K562 (cell line): ENCODE results near the gene ST6GALNAC3. TPM values are rescaled to one million over a fixed set of nuclear protein-coding genes. Genes with fewer than 3 reads are reported as not detected.

Experiments used
- ATAC-seq: fragments of 200-7000 bp; cut with Tn5 transposase; 3 replicates; pipeline ENCODE4 v1.9.1; 2020; ENCODE audit warnings: moderate library complexity
- BruUV-seq: library from RNA; stranded (reverse); fragments of 400-500 nt; replicated peaks from 2 replicates; lab custom pipeline; 2021; lab: Mats Ljungman, UMichigan
- CTCF ChIA-PET: fragments of 300-600 bp; formaldehyde crosslinking; extraction: SDS; loops from one replicate; lab custom pipeline; 2021; ENCODE audit warnings: low intra/inter-chr PET ratio; lab: Yijun Ruan, JAX
- POLR2A ChIA-PET: fragments of 300-600, 350-650 bp; sonication (Branson Sonifier 250); formaldehyde crosslinking; extraction: SDS; loops from one replicate; lab custom pipeline; 2021; ENCODE audit warnings: antibody characterized with exemption, inconsistent platforms; lab: Yijun Ruan, JAX
- DNase-seq, 4 experiments: peaks; one replicate each; pipeline versions ENCODE4 v3.0.0 to v3.0.0-alpha.2; 2011 to 2018; ENCODE audit warnings: low spot score in 3 of 4, mixed read lengths in 3 of 4; ENCODE audit errors: extremely low read depth in 1 of 4
- FAIRE-seq: peaks from 2 replicates; lab custom pipeline; 2011; peaks lifted over from hg19 to GRCh38; lab: Jason Lieb, UNC
- H2AFZ ChIP-seq: 2 replicates; pipeline ENCODE4 v1.6.0; 2011; ENCODE audit warnings: low read depth, low read length, control low read depth, inconsistent platforms
- H3K27ac ChIP-seq: fragments of 200-600 bp; 3 replicates; pipeline ENCODE4 v1.8.0; 2011; ENCODE audit warnings: low read depth, mild to moderate bottlenecking, control low read depth, inconsistent platforms, low read length, moderate library complexity, mixed read lengths; ENCODE audit errors: extremely low read depth
- H3K27me3 ChIP-seq, 2 experiments: fragments of 300-600 bp in 1 of 2; 2 replicates in 1 of 2; 3 replicates in 1 of 2; pipeline versions ENCODE4 v1.6.0 to v1.8.0; 2011; ENCODE audit warnings: inconsistent platforms in 2 of 2, low read length in 2 of 2, mild to moderate bottlenecking in 1 of 2, mixed read lengths in 1 of 2, moderate library complexity in 1 of 2; ENCODE audit not compliant: control insufficient read depth in 2 of 2, insufficient read depth in 2 of 2
- H3K36me3 ChIP-seq: fragments of 300-600 bp; 3 replicates; pipeline ENCODE4 v1.8.0; 2011; ENCODE audit warnings: mild to moderate bottlenecking, low read length, inconsistent platforms; ENCODE audit not compliant: control insufficient read depth, insufficient read depth
- H3K4me1 ChIP-seq, 2 experiments: fragments of 200-600 bp in 1 of 2; replicated peaks in 1 of 2; 2 replicates in 1 of 2; 3 replicates in 1 of 2; pipeline versions ENCODE4 v1.5.1 to v1.8.0; 2011; ENCODE audit warnings: inconsistent platforms in 2 of 2, low read length in 2 of 2, mild to moderate bottlenecking in 1 of 2, mixed read lengths in 1 of 2, moderate library complexity in 1 of 2; ENCODE audit not compliant: control insufficient read depth in 2 of 2, insufficient read depth in 2 of 2
- H3K4me2 ChIP-seq: 2 replicates; pipeline ENCODE4 v1.6.1; 2011; ENCODE audit warnings: low read length, control low read depth, inconsistent platforms, mixed read lengths; ENCODE audit not compliant: insufficient read depth
- H3K4me3 ChIP-seq: fragments of 200-600 bp; sonication (generic), shearing (Covaris generic); 2 replicates; pipeline ENCODE4 v1.5.1; 2016; ENCODE audit warnings: control low read depth, inconsistent platforms
- H3K79me2 ChIP-seq: fragments of 200-600 bp; 3 replicates; pipeline ENCODE4 v1.8.0; 2011; ENCODE audit warnings: low read length, inconsistent platforms; ENCODE audit not compliant: control insufficient read depth, insufficient read depth
- H3K9ac ChIP-seq, 2 experiments: 2 replicates each; pipeline versions ENCODE4 v1.6.0 to v1.6.1; 2011; ENCODE audit warnings: low read depth in 2 of 2, low read length in 2 of 2, control low read depth in 1 of 2, inconsistent platforms in 1 of 2, mild to moderate bottlenecking in 1 of 2, mixed read lengths in 1 of 2; ENCODE audit not compliant: insufficient read depth in 1 of 2
- H3K9me1 ChIP-seq: one replicate; pipeline ENCODE4 v1.6.0; 2011; ENCODE audit warnings: inconsistent platforms, mild to moderate bottlenecking, low read length, moderate library complexity; ENCODE audit not compliant: control insufficient read depth, insufficient read depth
- H3K9me3 ChIP-seq: replicated peaks from 2 replicates; pipeline ENCODE4 v1.5.1; 2011; ENCODE audit warnings: low read depth, low read length, inconsistent platforms; ENCODE audit not compliant: control insufficient read depth, insufficient read depth
- H4K20me1 ChIP-seq: replicated peaks from 2 replicates; pipeline ENCODE4 v1.6.1; 2011; ENCODE audit warnings: low read length, inconsistent platforms, mixed read lengths; ENCODE audit not compliant: control insufficient read depth, insufficient read depth
- CBFA2T2 ChIP-seq: fragments of 450-650 bp; conservative IDR thresholded peaks from 2 replicates; pipeline ENCODE4 v1.6.1; 2017; ENCODE audit warnings: mild to moderate bottlenecking
- FOXM1 ChIP-seq, 2 experiments: fragments of 450-650 bp in 1 of 2; sonication (generic) in 1 of 2; formaldehyde crosslinking in 1 of 2; IDR thresholded peaks; 2 replicates each; pipeline versions ENCODE4 v1.6.1 to v1.9.0; 2017 to 2022; ENCODE audit warnings: low read depth in 2 of 2, mild to moderate bottlenecking in 2 of 2, missing genetic modification reagents in 1 of 2, moderate library complexity in 1 of 2
- KAT2B ChIP-seq: IDR thresholded peaks from one replicate; pipeline ENCODE4 v1.6.1; 2012; ENCODE audit warnings: low read depth, mild to moderate bottlenecking, control low read depth, inconsistent platforms, low read length, moderate library complexity
- TCFL5 ChIP-seq: fragments of 250-450 bp; sonication (Bioruptor Pico); conservative IDR thresholded peaks from 2 replicates; pipeline ENCODE4 v1.6.1; 2021; ENCODE audit warnings: mild to moderate bottlenecking, moderate library complexity, matching md5 sums
- ZNF174 ChIP-seq: fragments of 250-450 bp; sonication (Bioruptor Pico); IDR thresholded peaks from 2 replicates; pipeline ENCODE4 v1.4.0; 2020; ENCODE audit warnings: mild to moderate bottlenecking
- ZNF589 ChIP-seq: fragments of 200-800 bp; sonication (Bioruptor generic); IDR thresholded peaks from 2 replicates; pipeline ENCODE4 v1.6.1; 2016; ENCODE audit warnings: low read depth, missing genetic modification characterization, missing compliant biosample characterization
- ZNF668 ChIP-seq: fragments of 250-450 bp; sonication (Bioruptor Pico); IDR thresholded peaks from 2 replicates; pipeline ENCODE4 v1.8.0; 2022; ENCODE audit warnings: mild to moderate bottlenecking, inconsistent platforms
- ZNF75A ChIP-seq: fragments of 450-650 bp; formaldehyde crosslinking; IDR thresholded peaks from 2 replicates; pipeline ENCODE4 v1.4.0; 2020; ENCODE audit warnings: mild to moderate bottlenecking
- WGBS: fragments of 100-300 bp; shearing (Covaris generic); methylation state at CpG from one replicate; pipeline ENCODE4 v1.1.6; 2016; ENCODE audit warnings: low coverage, mixed read lengths; ENCODE audit not compliant: insufficient coverage; ENCODE audit errors: missing lambda C conversion rate; 5-methylcytosine and 5-hydroxymethylcytosine counted together
- in situ Hi-C: fragments of 300-500 bp; cut with MboI; formaldehyde crosslinking; loops from 4 replicates; pipeline ENCODE4 v1.15.0; 2018; ENCODE audit warnings: inconsistent platforms, mixed read lengths
- intact Hi-C: fragments of 100-400 bp; cut with micrococcal nuclease; formaldehyde crosslinking; loops from 2 replicates; pipeline ENCODE4 v1.14.2; 2022
- polyA plus RNA-seq, 8 experiments: library from polyadenylated mRNA; depleted of rRNA in 4 of 8; stranded (reverse) in 5 of 8; unstranded in 3 of 8; fragments of >200 nt; fragmentation: Nextera tagmentation in 2 of 8; fragmentation: Illumina TruSeq in 1 of 8; extraction: Ambion mirVana in 2 of 8; extraction: Trizol in 1 of 8; gene quantifications; 2 replicates each; pipeline versions ENCODE4 v1.2.1 to v1.2.3, GENCODE V29; 2011 to 2014; ENCODE audit warnings: inconsistent platforms in 1 of 8, missing spikeins in 1 of 8
- total RNA-seq, 7 experiments: library from RNA; depleted of rRNA in 6 of 7; stranded (reverse); fragments of >200 nt in 6 of 7; fragmentation: Illumina TruSeq in 2 of 7; extraction: Trizol in 2 of 7; gene quantifications; 2 replicates each; pipeline versions ENCODE4 v1.2.1 to v1.2.3, GENCODE V29; 2011 to 2021; ENCODE audit warnings: low replicate concordance in 1 of 7
- TF ChIP-seq, protein P1 (sequence below): sonication (generic); formaldehyde crosslinking; IDR thresholded peaks from 2 replicates; pipeline ENCODE4 v1.8.1; 2023; ENCODE audit warnings: mild to moderate bottlenecking, missing genetic modification reagents
- TF ChIP-seq, protein P2 (sequence below): sonication (generic); formaldehyde crosslinking; IDR thresholded peaks from 2 replicates; pipeline ENCODE4 v1.8.1; 2022; ENCODE audit warnings: missing genetic modification reagents

Gene ST6GALNAC3
- total and polyA plus RNA-seq, 9 of the 15 experiments (the other 6 are each of a cell fraction or from before 2014, with no cell fraction given), result 0.04 to 0.29 (median 0.18) TPM; not detected in 6

- no peak for TF ChIP-seq ZNF174 (CRISPR knock-in tag)
- no peak for TF ChIP-seq ZNF75A (CRISPR knock-in tag)
- no peak for TF ChIP-seq ZNF668 (CRISPR knock-in tag)
Observed at GRCh38 chr1:76542359-76542758, 467.8 kb downstream of the ST6GALNAC3 start (continued).

GRCh38 chr1:76543495-76543894, 468.9 kb downstream of the ST6GALNAC3 start:
- H3K9me3 ChIP-seq, result no peaks in the 10 kb centered on the region
- H2AFZ ChIP-seq, result no peak overlapping the region
- H3K9ac ChIP-seq, result no peak overlapping the region
- ATAC-seq (no peak), FAIRE-seq (no peak), DNase-seq (no peak)
- in situ Hi-C loops (no loop called here), intact Hi-C loops (no loop called here)
- WGBS, result 0% methylated on average over 3 of the region's 3 CpGs
- no peaks in the 10 kb centered on the region for H3K36me3 ChIP-seq
- ChIA-PET CTCF (no interaction called here), POLR2A (no interaction called here)
- no TSS peak for BruUV-seq
- H3K4me2 ChIP-seq, result no peak overlapping the region
- H3K27me3 ChIP-seq, result no peaks in the 10 kb centered on the region
- no peak for TF ChIP-seq ZNF589
- H4K20me1 ChIP-seq, result no peaks in the 10 kb centered on the region
- no peak overlapping the region for H3K4me3 ChIP-seq
- H3K79me2 ChIP-seq, result no peaks in the 10 kb centered on the region
- H3K27ac ChIP-seq, result no peak overlapping the region
- H3K9me1 ChIP-seq, result no peaks in the 10 kb centered on the region
- no peaks in the 10 kb centered on the region for H3K4me1 ChIP-seq

DNA sequence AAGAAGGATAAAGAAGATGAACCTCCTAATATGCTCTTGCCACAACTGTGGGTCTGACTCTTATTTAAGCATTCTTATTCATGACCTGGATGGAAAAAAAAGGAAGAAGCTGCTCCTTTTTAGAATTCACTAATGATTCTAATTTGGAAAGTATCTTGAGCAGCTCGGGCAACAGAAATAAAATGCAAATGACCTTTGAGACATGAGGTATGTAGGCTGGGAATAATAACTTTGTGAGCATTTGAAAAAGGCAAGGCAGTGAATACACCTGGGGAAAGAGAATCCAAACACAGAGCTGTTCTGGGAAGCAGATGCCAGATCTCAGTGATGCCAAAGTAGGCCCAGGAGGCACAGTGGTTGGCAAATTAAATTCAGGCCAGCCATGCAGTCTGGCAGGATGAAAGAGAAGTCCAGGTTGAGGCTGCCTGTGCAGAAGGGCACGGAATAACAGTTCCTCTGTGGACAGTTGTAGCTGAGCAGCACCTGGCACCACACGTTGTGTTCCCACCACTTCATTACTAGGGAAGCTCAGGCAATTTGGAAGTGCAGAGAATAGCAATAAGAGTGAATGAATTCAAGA, 471.9 kb downstream of the ST6GALNAC3 start:
- no TSS peak for BruUV-seq
- POLR2A ChIA-PET, result no interaction called here
- Histone ChIP-seq H3K9ac (no peak overlapping the region), H3K36me3 (no peaks in the 10 kb centered on the region), H3K4me3 (no peak overlapping the region), H3K9me3 (no peaks in the 10 kb centered on the region), H3K27me3 (no peaks in the 10 kb centered on the region), H4K20me1 (no peaks in the 10 kb centered on the region), H2AFZ (no peak overlapping the region), H3K27ac (no peak overlapping the region), H3K79me2 (no peaks in the 10 kb centered on the region), H3K4me1 (no peaks in the 10 kb centered on the region), H3K9me1 (no peaks in the 10 kb centered on the region), H3K4me2 (no peak overlapping the region)
- CTCF ChIA-PET, result no interaction called here
- intact Hi-C loops (no loop called here), in situ Hi-C loops (no loop called here)
- FAIRE-seq, result no peak
- no peak for DNase-seq
- no peak for ATAC-seq
- 0% methylated on average over 3 of the region's 3 CpGs for WGBS
- TF ChIP-seq, protein P1, sequence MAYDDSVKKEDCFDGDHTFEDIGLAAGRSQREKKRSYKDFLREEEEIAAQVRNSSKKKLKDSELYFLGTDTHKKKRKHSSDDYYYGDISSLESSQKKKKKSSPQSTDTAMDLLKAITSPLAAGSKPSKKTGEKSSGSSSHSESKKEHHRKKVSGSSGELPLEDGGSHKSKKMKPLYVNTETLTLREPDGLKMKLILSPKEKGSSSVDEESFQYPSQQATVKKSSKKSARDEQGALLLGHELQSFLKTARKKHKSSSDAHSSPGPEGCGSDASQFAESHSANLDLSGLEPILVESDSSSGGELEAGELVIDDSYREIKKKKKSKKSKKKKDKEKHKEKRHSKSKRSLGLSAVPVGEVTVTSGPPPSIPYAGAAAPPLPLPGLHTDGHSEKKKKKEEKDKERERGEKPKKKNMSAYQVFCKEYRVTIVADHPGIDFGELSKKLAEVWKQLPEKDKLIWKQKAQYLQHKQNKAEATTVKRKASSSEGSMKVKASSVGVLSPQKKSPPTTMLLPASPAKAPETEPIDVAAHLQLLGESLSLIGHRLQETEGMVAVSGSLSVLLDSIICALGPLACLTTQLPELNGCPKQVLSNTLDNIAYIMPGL, result no peak
- TF ChIP-seq FOXM1 (IDR thresholded peaks at IDR 0.05; ENCODE audit: low read depth), result no peak
- no peak for TF ChIP-seq FOXM1 (CRISPR knock-in tag; IDR thresholded peaks at IDR 0.05; ENCODE audit: low read depth)
- no peak for TF ChIP-seq TCFL5 (CRISPR knock-in tag)
- no peak for TF ChIP-seq KAT2B
- TF ChIP-seq, protein P2, sequence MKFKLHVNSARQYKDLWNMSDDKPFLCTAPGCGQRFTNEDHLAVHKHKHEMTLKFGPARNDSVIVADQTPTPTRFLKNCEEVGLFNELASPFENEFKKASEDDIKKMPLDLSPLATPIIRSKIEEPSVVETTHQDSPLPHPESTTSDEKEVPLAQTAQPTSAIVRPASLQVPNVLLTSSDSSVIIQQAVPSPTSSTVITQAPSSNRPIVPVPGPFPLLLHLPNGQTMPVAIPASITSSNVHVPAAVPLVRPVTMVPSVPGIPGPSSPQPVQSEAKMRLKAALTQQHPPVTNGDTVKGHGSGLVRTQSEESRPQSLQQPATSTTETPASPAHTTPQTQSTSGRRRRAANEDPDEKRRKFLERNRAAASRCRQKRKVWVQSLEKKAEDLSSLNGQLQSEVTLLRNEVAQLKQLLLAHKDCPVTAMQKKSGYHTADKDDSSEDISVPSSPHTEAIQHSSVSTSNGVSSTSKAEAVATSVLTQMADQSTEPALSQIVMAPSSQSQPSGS (CRISPR knock-in tag), result no peak
- TF ChIP-seq CBFA2T2, result no peak
